DMS 273 treated with DMSO at 0.1 percent for 48 hours (cell line): ENCODE measurements around the gene FAM76B.

Experiments used
- DNase-seq: peaks from one replicate; lab custom pipeline; 2025; lab: John Stamatoyannopoulos, UW

FAM76B gene

DNA sequence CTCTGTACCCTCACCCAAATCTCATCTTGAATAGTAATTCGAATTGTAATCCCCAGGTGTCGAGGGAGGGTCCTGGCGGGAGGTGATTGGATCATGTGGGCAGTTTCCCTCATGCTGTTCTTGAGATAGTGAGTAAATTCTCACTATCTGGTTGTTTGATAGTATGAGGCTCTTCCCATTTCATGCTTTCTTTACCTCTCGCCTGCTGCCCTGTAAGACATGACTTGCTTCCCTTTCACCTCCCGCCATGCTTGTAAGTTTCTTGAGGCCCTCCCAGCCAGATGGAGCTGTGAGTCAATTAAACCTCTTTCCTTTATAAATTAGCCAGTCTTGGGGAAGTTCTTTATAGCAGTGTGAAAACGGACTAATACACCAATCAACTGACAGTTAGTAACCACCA lies 60.1 kb downstream of the FAM76B start:
- DNase-seq: no peak

GRCh38 chr11:95728790-95729189 lies 60.8 kb downstream of the FAM76B start:
- DNase-seq: no peak

GRCh38 chr11:95728094-95728493 lies 61.5 kb downstream of the FAM76B start:
- no peak for DNase-seq

DNA sequence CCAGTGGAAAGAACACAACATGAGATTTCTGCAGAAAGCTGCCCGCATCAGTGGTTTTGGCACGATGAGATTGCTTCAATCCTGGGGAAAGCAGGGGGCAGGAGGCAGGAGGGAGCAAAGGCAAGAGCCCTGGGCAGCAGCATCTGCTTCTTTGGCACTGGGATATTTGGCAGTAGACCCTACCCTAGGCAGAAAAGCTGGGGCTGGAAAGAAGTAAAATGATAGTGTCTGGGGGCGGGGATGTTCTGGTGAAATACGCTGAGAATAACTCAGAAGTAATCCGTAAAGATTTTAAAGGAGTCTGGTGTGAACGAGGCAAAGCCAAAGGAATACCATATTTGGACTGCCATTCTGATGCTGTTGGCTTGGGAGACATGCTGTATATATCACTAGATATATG lies 62.0 kb downstream of the FAM76B start:
- peak; percentile 14 for DNase-seq

DNA sequence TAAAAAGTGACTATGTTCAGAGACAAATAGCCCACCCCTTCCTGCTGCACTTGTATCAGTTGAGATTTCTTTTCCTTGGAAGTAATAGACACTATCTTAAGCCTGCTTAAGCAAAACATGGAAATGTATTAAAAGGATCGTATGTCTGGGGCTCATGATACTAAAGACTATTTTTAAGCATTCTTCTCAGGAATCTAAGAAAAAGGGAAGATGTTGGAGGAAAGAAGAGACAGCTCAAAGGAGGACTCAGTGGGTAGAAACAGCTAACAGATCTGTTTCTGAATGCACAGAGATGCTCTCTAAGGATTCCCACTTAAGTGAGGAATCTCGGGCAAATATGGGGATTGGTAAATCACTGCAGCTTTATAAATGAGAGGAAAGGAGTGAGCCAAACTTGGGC lies 62.5 kb downstream of the FAM76B start:
- DNase-seq: no peak

DNA sequence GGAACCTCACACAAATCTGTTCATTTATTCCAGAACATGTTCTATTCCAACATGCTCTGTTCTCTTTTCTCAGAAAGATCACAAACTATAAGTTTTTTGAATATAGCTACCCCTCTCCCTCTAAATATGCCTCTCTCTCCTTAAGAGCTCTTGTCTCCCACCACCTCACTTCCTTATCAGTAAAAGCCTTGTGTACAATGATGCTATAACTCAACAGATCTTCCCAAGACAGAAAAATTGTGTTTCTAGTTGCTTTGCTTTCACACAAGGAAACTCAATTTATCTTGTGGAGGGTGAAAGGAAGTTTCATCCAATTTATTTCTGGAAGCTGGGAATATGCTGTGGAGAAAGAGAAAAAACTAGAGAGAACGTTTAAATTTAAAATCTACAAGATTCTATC lies 64.4 kb downstream of the FAM76B start:
- DNase-seq: no peak

DNA sequence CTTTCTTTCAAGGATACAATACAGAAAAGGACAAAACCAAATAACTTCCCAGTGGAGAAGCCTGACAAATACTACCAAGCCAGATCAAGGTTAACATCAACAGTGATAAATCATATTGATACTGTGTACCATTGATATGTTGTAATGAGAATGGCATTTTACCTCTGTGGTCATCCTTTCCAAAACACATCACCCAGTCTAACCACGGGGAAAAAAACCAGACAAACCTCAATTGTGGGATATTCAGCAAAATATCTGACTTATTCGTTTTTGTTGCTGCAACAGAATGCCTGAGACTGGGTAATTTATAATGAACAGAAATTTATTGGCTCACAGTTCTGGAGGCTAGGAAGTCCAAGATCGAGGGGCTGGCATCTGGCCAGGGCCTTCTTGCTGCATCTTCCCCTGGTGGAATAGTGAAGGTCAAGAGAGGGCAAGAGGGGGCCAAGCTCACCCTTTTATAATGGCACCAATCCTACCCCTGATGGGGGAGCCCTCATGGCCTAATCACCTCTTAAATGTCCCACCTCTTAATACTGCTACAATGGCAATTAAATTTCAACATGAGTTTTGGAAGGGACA lies 66.1 kb downstream of the FAM76B start:
- no peak for DNase-seq

GRCh38 chr11:95720195-95720594 lies 69.4 kb downstream of the FAM76B start:
- no peak for DNase-seq
